Measurements from ENCODE around the gene SERPINI2. TPM values are rescaled to one million over a fixed set of nuclear protein-coding genes. Genes with fewer than 3 reads are reported as not detected.

Gene SERPINI2
- total RNA-seq, result not detected in 2 replicates

GRCh38 chr3:167473863-167474262 is at the start of gene SERPINI2:
Gene SERPINI2, minus strand, starts transcription at chr3:167474042. Its CDS starts 2,208 bp downstream, at chr3:167471834.

Other genes starting within 250 kb of the SERPINI2 start
- 0.21 and 0.48 TPM in 2 replicates for gene ZBBX, start 93.7 kb downstream of the SERPINI2 start, total RNA-seq
- 0.72 and 2.1 TPM in 2 replicates for gene WDR49, start 179.9 kb upstream of the SERPINI2 start, total RNA-seq

Measured in tracheal epithelial cell (primary cell).